Immature natural killer cell (primary cell): Measurements from ENCODE around the gene RREB1. TPM values are rescaled to one million over a fixed set of nuclear protein-coding genes. Genes with fewer than 3 reads are reported as not detected.
A peak's percentile ranks its signal among the peaks of the same experiment; 100 is the strongest.
"Not testable (repeated sequence)": the region's sequence is repeated elsewhere in the genome, so short reads cannot be mapped to it uniquely, and the experiment has no call there.

Experiments used
- DNase-seq, 3 donors: peaks; one replicate each; pipeline ENCODE4 v3.0.0; 2022; ENCODE audit warnings: mixed read lengths in 1 of 3
- H3K27ac Mint-ChIP-seq, 6 donors: one replicate each; pipeline ENCODE4 v1.8.0; 2020; ENCODE audit warnings: mixed read lengths in 6 of 6, mild to moderate bottlenecking in 5 of 6, inconsistent platforms in 4 of 6, moderate library complexity in 3 of 6
- H3K27me3 Mint-ChIP-seq, 3 donors: one replicate each; pipeline ENCODE4 v1.8.0; 2020 to 2021; ENCODE audit warnings: low read depth in 3 of 3, mild to moderate bottlenecking in 3 of 3, mixed read lengths in 3 of 3, moderate library complexity in 3 of 3, inconsistent platforms in 1 of 3
- H3K36me3 Mint-ChIP-seq, 3 donors: one replicate each; pipeline ENCODE4 v1.8.0; 2020; ENCODE audit warnings: mixed read lengths in 3 of 3, inconsistent platforms in 2 of 3, mild to moderate bottlenecking in 2 of 3
- H3K4me1 Mint-ChIP-seq, 2 donors: one replicate each; pipeline ENCODE4 v1.8.0; 2020; ENCODE audit warnings: inconsistent platforms in 2 of 2, mild to moderate bottlenecking in 2 of 2, mixed read lengths in 2 of 2, moderate library complexity in 1 of 2
- H3K4me3 Mint-ChIP-seq, 5 donors: one replicate each; pipeline ENCODE4 v1.8.0; 2020; ENCODE audit warnings: mild to moderate bottlenecking in 5 of 5, mixed read lengths in 5 of 5, inconsistent platforms in 3 of 5, moderate library complexity in 3 of 5
- H3K9me3 Mint-ChIP-seq, 6 donors: one replicate each; pipeline ENCODE4 v1.8.0; 2020; ENCODE audit warnings: mild to moderate bottlenecking in 6 of 6, mixed read lengths in 6 of 6, inconsistent platforms in 4 of 6, moderate library complexity in 3 of 6
- polyA plus RNA-seq, 3 donors: library from polyadenylated mRNA; unstranded; fragments of 300-500 nt; fragmentation: Illumina TruSeq; gene quantifications; one replicate each; pipeline ENCODE4 v1.2.3, GENCODE V29; 2021

Gene RREB1
- polyA plus RNA-seq, 3 donors from 2014 or later, result 0.17 to 4.5 (median 3.3) TPM

DNA sequence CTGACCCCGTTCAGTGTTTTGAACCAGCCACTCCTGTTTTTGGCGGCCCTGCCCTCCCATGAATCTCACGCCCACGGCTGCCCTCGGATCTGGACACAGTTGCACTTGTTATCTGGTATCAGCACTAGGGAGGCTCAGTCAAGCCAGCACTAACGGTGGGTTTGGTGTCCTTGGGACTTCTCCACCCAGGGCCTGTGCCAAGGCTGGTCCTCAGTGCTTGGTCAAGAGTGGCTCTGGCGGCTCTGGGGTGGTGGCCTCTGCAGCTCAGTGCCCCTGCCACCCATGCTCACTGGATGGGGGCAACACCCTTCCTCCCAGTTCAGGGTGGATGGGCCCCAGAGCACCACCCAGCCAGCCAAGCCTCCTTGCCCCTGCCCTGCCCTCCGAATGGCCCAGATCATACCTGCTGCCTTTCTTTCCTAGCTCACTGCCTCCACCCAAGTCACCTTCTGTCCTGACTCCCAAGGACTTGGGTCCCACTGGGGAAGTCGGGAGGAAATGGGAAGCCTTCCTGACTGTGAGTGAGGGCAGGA, 150.5 kb downstream of the RREB1 start:
- H3K27ac Mint-ChIP-seq, result no peak overlapping the region
- peaks cover 0 to 2% (median 0%) of the 10 kb centered on the region in 6 donors for H3K9me3 Mint-ChIP-seq
- peaks cover 4 to 12% (median 7%) of the 10 kb centered on the region in 3 donors for H3K27me3 Mint-ChIP-seq
- no peak overlapping the region for H3K4me3 Mint-ChIP-seq
- peaks cover 0 to 4% (median 0%) of the 10 kb centered on the region in 3 donors for H3K36me3 Mint-ChIP-seq
- DNase-seq, result no peak
- peaks cover 15 to 28% of the 10 kb centered on the region in 2 donors for H3K4me1 Mint-ChIP-seq

DNA sequence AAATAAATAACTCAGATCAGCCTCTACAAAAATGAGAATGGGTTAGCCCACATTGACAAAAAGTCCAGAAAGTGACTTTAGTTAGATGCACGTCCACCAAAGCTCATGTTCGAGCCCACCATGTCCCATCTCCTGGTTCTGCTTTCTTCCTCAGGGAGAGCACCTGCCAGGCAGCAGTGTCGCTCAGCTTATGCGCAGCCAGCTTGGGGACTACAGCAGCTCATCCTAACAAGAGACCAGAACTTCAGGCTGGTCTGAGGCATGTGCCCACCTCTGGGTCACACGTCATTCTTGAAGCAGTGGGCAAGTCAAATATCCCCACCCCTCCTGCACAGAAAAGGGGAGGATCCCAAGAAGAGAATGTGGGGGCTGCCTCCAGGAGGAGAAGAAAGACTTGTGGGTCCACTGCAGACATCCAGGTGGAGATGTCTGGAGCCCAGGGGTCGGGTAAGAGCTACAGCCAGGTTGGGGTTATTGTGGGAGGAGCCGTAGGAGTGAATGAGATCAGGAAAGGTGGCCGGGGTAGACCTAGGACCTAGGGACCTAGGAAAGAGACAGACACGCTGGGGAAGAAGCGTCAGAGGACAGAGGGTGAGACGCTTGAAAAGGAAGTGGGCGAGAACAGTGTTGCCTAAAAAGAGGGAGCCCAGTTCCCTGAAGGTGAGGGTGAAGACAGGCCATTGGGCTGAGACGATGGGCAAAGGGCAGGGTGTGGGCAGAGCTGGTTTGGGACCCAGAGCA, 152.7 kb downstream of the RREB1 start:
- H3K4me1 Mint-ChIP-seq, result peaks cover 15 to 28% of the 10 kb centered on the region in 2 donors
- H3K27ac Mint-ChIP-seq, result peak overlapping the region in 3 of 6 donors; percentile 33 to 67 (median 59)
- H3K9me3 Mint-ChIP-seq, result peaks cover 0 to 2% (median 0%) of the 10 kb centered on the region in 6 donors
- H3K27me3 Mint-ChIP-seq, result peaks cover 4 to 7% (median 7%) of the 10 kb centered on the region in 3 donors
- peak overlapping the region; percentile 83 to 93 (median 85) for H3K4me3 Mint-ChIP-seq
- no peak for DNase-seq
- peaks cover 0 to 4% (median 0%) of the 10 kb centered on the region in 3 donors for H3K36me3 Mint-ChIP-seq

DNA sequence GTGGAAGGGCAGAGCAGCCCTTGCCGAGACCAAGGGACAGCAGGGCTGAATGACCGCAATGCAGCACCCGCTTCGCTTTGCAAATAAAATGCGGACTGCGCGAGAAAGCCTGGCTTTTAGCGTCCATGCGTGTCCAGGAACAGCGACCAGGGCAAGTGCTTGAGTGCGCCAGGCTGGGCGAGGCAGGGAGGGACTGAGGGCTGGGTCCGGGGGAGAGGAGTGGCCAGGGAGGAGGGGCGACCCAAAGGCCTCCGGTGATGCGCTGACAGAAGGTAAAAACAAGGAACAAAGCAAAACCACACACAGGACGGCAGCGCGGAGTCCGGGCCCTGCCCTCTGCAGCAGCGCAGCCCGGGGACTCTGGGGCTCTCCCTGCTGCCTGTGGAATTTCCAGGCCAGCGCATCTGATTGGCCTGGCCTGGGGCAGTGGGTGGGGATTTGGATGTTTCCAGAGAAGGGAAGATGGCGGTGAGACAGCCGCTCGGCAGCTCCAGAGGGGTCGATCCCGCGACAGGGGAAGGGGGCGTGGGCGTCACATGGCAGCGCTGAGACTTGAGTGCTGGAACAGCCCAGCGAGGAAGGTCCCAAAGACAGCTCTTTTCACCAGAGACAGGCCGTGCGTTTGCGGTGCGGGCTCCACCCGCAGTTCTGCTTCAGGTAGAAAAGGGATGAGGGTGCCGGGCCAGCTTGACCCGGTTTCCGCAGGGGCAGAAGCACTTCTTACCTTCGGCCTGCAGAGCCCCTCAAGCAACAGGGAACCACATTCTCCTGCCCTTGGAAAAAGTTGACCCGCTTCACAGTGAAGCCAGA, 153.5 kb downstream of the RREB1 start:
- H3K4me3 Mint-ChIP-seq, result peak overlapping the region; percentile 83 to 93 (median 85)
- H3K36me3 Mint-ChIP-seq, result peaks cover 0 to 4% (median 0%) of the 10 kb centered on the region in 3 donors
- H3K27me3 Mint-ChIP-seq, result peaks cover 4 to 7% (median 7%) of the 10 kb centered on the region in 3 donors
- H3K4me1 Mint-ChIP-seq, result peaks cover 15 to 28% of the 10 kb centered on the region in 2 donors
- peaks cover 0 to 2% (median 0%) of the 10 kb centered on the region in 6 donors for H3K9me3 Mint-ChIP-seq
- peak in 2 of 3 donors; percentile 8 to 20 for DNase-seq
- peak overlapping the region in 3 of 6 donors; percentile 33 to 67 (median 53) for H3K27ac Mint-ChIP-seq

DNA sequence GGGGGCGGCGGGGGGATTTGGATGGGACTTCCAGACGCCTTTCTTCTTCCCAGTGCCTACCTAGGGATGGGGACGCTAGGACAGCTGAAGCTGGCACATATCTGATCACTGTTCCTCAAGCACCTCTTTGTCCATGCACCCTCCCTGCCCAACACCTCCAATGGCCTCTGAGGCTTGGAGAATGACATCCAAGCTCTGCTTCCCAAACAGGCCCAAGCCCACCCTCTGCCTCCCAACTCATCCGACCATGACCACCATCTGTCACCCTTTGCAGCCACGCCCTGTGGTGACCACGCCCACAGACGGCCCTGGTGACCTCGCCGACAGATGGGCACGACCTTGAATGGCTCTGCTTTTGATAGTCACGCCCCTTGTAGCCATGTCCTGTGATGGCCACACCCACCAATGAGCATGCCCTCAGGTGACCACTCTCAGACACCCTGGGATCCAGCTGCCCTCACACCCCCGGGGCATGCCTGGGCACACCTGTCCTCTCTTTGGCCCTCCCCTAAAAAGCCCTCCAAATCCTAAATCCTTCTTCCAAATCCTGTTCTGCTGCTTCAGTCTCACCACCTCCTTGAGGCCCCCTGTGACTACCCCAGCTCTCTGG, 154.2 kb downstream of the RREB1 start:
- H3K27ac Mint-ChIP-seq, result no peak overlapping the region

DNA sequence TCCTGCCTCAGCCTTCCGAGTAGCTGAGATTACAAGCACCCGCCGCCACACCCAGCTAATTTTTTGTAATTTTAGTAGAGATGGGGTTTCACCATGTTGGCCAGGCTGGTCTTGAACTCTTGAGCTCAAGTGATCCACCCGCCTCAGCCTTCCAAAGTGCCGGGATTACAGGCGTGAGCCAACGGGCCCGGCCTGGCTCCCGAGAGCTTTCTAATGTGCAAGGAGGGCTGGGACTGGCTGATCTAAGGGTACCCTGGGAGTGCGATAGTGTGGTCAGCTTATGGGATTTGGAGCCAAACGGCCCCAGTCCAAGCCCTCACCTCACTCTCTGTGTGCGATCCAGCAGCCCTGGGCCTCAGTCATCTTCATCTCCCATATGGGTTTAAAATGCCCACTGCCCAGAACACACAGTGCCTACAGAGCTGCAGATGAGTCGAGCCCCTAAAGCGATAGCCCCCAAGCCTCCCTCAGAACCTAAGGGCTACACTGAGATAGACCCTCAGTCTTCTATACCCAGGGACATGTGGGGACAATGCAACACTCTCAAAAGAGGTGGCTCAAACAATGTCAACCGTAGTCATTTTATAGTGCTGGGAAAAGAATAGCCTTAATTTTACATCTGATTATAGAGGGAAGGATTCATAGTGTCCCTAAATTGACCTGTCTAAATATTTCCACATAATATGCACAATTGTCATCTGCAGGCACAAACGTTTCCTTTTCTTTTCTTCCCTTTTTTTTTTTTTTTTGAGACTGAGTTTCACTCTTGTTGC, 155.2 kb downstream of the RREB1 start:
- H3K27me3 Mint-ChIP-seq, result peaks cover 7 to 8% (median 7%) of the 10 kb centered on the region in 3 donors
- DNase-seq, result no peak
- no peak overlapping the region for H3K27ac Mint-ChIP-seq
- peak overlapping the region in 3 of 5 donors; percentile 62 to 84 (median 66) for H3K4me3 Mint-ChIP-seq
- no peaks in the 10 kb centered on the region for H3K9me3 Mint-ChIP-seq
- peaks cover 0 to 7% (median 0%) of the 10 kb centered on the region in 3 donors for H3K36me3 Mint-ChIP-seq
- peaks cover 15 to 28% of the 10 kb centered on the region in 2 donors for H3K4me1 Mint-ChIP-seq

More for the DNA sequence above, 154.2 kb downstream of the RREB1 start:
- peaks cover 0 to 7% (median 0%) of the 10 kb centered on the region in 3 donors for H3K36me3 Mint-ChIP-seq
- peak overlapping the region; percentile 83 to 93 (median 85) for H3K4me3 Mint-ChIP-seq
- DNase-seq, result no peak
- H3K9me3 Mint-ChIP-seq, result no peaks in the 10 kb centered on the region
- peaks cover 7% of the 10 kb centered on the region in 3 donors for H3K27me3 Mint-ChIP-seq
- H3K4me1 Mint-ChIP-seq, result peaks cover 15 to 28% of the 10 kb centered on the region in 2 donors

DNA sequence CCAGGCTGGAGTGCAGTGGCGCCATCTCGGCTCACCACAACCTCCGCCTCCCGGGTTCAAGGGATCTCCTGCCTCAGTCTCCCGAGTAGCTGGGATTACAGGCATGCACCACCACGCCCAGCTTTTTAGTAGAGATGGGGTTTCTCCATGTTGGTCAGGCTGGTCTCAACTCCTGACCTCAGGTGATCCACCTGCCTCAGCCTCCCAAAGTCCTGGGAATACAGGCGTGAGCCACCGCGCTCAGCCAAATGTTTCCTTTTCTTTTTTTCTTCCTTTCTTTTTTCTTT, 155.7 kb downstream of the RREB1 start:
- H3K27me3 Mint-ChIP-seq, H3K4me3 Mint-ChIP-seq, DNase-seq, H3K27ac Mint-ChIP-seq, H3K36me3 Mint-ChIP-seq, H3K9me3 Mint-ChIP-seq: not testable (repeated sequence)
- H3K4me1 Mint-ChIP-seq, result peaks cover 15 to 28% of the 10 kb centered on the region in 2 donors

DNA sequence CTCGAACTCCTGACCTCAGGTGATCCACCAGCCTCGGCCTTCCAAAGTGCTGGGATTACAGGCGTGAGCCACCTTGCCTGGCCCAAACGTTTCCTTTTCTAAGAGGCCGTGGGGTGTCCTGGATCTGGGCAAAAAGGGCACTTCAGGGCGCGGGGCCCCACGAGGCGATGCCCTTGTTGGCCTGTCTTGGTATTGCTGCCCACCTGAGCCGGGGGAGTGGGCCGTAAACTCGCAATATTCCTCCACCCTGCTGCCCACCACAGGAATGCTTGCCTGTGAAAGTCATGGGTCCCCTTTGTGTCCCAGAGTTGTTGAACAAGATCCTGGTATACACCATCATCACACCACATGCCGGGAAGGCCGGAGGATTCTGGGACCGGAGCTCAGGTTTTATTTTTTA, 156.3 kb downstream of the RREB1 start:
- DNase-seq, result no peak
- Mint-ChIP-seq H3K4me1 (peaks cover 15 to 28% of the 10 kb centered on the region in 2 donors), H3K27ac (no peak overlapping the region), H3K36me3 (peaks cover 0 to 7% (median 0%) of the 10 kb centered on the region in 3 donors), H3K9me3 (no peaks in the 10 kb centered on the region), H3K4me3 (no peak overlapping the region), H3K27me3 (peaks cover 7 to 8% (median 7%) of the 10 kb centered on the region in 3 donors)

DNA sequence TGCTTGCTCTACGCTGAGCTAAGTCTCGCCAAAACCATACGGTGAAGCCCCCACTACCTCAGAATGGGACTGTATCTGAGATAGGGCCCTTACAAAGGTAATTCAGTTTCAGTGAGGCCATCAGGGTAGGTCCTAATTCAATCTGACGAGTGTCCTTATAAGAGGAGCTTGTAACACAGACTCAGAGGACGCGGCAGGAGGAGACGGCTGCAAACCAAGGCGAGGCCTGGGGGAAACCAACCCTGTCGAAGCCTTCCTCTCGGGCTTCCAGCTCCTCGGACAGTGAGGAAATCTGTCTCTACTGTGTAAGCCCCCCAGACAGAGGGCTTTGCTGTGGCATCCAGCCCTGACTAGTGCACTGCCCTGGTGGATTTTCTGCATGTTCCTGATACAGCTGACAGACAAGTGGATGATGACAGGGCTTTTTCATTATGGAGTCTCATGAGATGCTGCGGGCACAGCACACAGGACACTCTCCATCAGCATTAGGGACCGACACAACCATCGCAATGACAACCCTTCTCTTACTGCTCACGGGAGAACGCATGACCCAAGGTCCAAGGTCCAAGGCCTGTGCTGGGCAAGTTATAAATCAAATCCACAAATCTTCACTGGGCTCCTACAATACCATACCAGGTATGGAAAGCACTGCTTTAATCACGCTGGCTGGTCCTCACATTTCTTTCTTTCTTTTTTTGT, 157.1 kb downstream of the RREB1 start:
- no peak overlapping the region for H3K4me3 Mint-ChIP-seq
- no peak overlapping the region for H3K27ac Mint-ChIP-seq
- H3K36me3 Mint-ChIP-seq, result peaks cover 0 to 7% (median 0%) of the 10 kb centered on the region in 3 donors
- H3K9me3 Mint-ChIP-seq, result no peaks in the 10 kb centered on the region
- peaks cover 4 to 7% (median 6%) of the 10 kb centered on the region in 3 donors for H3K27me3 Mint-ChIP-seq
- peaks cover 15 to 23% of the 10 kb centered on the region in 2 donors for H3K4me1 Mint-ChIP-seq
- DNase-seq, result no peak

DNA sequence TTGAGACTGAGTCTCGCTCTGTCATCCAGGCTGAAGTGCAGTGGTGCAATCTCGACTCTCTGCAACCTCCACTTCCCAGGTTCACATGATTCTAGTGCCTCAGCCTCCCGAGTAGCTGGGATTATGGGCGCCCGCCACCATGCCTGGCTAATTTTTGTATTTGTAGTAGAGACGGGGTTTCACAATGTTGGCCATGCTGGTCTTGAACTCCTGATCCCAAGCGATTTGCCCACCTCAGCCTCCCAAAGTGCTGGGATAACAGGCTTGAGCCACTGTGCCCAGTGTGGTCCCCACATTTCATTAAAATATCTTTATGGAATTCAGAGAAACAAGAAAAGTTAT, 157.6 kb downstream of the RREB1 start:
- H3K4me3 Mint-ChIP-seq, DNase-seq, H3K27ac Mint-ChIP-seq, H3K36me3 Mint-ChIP-seq, H3K9me3 Mint-ChIP-seq, H3K27me3 Mint-ChIP-seq: not testable (repeated sequence)
- peaks cover 15 to 21% of the 10 kb centered on the region in 2 donors for H3K4me1 Mint-ChIP-seq

DNA sequence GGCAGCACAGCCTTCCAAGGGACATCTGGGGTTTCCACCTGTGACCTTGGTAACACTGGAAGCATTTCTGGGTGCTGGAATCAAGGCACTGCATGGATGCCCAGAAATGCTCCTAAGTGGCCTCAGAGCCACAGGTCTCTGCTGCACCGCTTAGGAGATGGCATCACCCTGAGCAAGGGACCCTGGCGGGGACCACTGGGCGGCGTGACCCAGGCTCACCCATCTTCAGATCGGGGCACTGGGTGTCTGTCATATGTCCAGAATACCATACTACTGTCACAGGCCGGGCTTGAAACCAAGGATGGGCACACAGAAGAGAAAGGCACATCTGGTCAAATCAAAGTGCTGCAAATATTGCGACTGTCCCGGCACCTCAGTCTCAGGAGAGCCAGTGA, 159.3 kb downstream of the RREB1 start:
- no peak for DNase-seq
- Mint-ChIP-seq H3K27me3 (peaks cover 2 to 3% (median 3%) of the 10 kb centered on the region in 3 donors), H3K27ac (no peak overlapping the region), H3K4me1 (peaks cover 4% of the 10 kb centered on the region in 2 donors), H3K36me3 (peaks cover 0 to 3% (median 0%) of the 10 kb centered on the region in 3 donors), H3K4me3 (no peak overlapping the region), H3K9me3 (no peaks in the 10 kb centered on the region)

DNA sequence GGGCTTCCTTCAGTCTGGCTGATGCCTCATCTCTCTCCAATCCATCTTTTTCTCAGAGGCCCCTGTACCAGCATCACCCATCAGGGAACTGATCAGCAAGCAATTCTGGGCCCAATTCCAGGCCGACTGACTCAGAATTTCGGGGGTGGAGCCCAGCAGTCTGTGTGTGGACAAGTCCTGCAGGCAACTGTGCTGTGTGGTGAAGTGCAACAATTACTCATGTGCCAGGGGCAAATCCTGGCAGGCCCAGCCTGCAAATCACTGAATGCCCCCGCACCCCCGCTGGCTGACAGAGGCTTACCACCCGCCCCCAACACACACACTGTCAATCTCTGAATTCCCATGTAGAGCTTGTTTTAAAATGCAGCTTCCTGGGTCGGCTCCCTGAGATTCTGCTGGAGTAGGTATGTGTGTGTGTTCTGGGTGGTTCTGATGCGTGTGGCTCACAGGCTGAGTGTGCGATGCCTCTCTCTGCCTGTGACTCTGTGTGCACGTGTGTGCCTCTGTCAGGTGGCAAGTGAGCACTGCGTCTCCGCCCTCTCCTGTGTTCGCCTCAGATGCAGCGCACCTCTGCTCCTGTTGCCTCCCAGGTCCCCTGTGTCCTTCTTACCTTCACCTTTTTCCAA, 159.8 kb downstream of the RREB1 start:
- H3K4me3 Mint-ChIP-seq, result no peak overlapping the region
- no peaks in the 10 kb centered on the region for H3K4me1 Mint-ChIP-seq
- peaks cover 0 to 3% (median 2%) of the 10 kb centered on the region in 3 donors for H3K27me3 Mint-ChIP-seq
- H3K27ac Mint-ChIP-seq, result no peak overlapping the region
- H3K36me3 Mint-ChIP-seq, result peaks cover 0 to 3% (median 0%) of the 10 kb centered on the region in 3 donors
- no peak for DNase-seq
- no peaks in the 10 kb centered on the region for H3K9me3 Mint-ChIP-seq

DNA sequence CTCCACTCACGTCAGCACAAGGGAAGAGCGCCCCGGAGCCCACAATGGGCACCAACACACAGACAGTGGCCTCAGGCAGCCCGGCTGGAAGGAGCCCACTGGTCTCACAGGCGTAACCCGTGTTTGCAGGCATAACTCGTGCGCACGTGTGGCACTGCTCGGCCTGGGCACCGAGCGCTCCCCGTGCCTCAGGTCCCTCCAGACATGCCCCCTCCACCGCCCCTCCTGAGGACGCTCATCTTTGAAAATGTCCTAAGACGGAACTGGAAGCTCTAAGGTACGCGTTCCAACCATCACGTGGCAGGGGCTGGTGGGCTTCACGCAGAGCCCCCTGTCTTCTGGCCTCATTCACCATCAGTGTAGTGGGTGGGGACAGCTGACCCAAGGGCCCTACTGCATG, 160.6 kb downstream of the RREB1 start:
- no peaks in the 10 kb centered on the region for H3K4me1 Mint-ChIP-seq
- no peak overlapping the region for H3K27ac Mint-ChIP-seq
- H3K27me3 Mint-ChIP-seq, result peaks cover 0 to 3% (median 2%) of the 10 kb centered on the region in 3 donors
- peaks cover 0 to 3% (median 0%) of the 10 kb centered on the region in 3 donors for H3K36me3 Mint-ChIP-seq
- H3K4me3 Mint-ChIP-seq, result no peak overlapping the region
- DNase-seq, result no peak
- no peaks in the 10 kb centered on the region for H3K9me3 Mint-ChIP-seq
